ENCODE measurements around the gene SGO2. TPM values are rescaled to one million over a fixed set of nuclear protein-coding genes. Genes with fewer than 3 reads are reported as not detected.
"Not testable (repeated sequence)": the region's sequence is repeated elsewhere in the genome, so short reads cannot be mapped to it uniquely, and the experiment has no call there.

The SGO2 gene
- total and polyA plus RNA-seq, 2 donors (not counting 1 experiment from before 2014, with no cell fraction given): 0.89 to 5.3 TPM

- TF ChIP-seq, protein P1, sequence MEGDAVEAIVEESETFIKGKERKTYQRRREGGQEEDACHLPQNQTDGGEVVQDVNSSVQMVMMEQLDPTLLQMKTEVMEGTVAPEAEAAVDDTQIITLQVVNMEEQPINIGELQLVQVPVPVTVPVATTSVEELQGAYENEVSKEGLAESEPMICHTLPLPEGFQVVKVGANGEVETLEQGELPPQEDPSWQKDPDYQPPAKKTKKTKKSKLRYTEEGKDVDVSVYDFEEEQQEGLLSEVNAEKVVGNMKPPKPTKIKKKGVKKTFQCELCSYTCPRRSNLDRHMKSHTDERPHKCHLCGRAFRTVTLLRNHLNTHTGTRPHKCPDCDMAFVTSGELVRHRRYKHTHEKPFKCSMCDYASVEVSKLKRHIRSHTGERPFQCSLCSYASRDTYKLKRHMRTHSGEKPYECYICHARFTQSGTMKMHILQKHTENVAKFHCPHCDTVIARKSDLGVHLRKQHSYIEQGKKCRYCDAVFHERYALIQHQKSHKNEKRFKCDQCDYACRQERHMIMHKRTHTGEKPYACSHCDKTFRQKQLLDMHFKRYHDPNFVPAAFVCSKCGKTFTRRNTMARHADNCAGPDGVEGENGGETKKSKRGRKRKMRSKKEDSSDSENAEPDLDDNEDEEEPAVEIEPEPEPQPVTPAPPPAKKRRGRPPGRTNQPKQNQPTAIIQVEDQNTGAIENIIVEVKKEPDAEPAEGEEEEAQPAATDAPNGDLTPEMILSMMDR (IDR thresholded peaks at IDR 0.05): no peak
- TF ChIP-seq EZH2 (IDR thresholded peaks at IDR 0.05; ENCODE audit: borderline replicate concordance, insufficient read depth, low read depth, low read length, poor library complexity, severe bottlenecking): no peak
- no peaks in the 10 kb centered on the region for H3K4me1 Mint-ChIP-seq
These were observed 14.8 kb downstream of the SGO2 start for GRCh38 chr2:200540793-200541192.

DNA sequence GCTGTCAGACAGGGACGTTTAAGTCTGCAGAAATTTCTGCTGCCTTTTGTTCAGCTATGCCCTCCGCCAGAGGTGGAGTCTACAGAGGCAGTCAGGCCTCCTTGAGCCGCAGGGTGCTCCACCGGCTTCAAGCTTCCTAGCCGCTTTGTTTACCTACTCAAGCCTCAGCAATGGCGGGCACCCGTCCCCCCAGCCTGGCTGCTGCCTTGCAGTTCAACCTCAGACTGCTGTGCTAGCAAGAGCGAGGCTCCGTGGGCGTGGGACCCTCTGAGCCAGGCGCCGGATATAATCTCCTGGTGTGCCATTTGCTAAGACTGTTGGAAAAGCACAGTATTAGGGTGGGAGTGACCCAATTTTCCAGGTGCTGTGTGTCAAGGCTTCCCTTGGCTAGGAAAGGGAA, 40.6 kb downstream of the SGO2 start:
- CTCF ChIA-PET: interaction anchor here (1.8 kb wide), 1 partner anchor 15 kb away, joined by 3 read pairs; no protein-coding TSS in a partner anchor
- intact Hi-C loops (cut with micrococcal nuclease); H3K4me3 Mint-ChIP-seq: not testable (repeated sequence)

More at GRCh38 chr2:200540793-200541192, 14.8 kb downstream of the SGO2 start:
- ChIA-PET POLR2A (no interaction called here), CTCF (no interaction called here)
- DNase-seq (no peak), ATAC-seq (ENCODE audit: low read depth) (no peak)
- no peak overlapping the region for H3K4me2 ChIP-seq (replicated peaks; ENCODE audit: low read depth, low read length, poor library complexity, severe bottlenecking)
- H4K20me1 ChIP-seq (ENCODE audit: control insufficient read depth, insufficient read depth, low read length, poor library complexity, severe bottlenecking): no peaks in the 10 kb centered on the region
- H3K27me3 ChIP-seq (replicated peaks in 1 of 4; ENCODE audit: control extremely low read depth in 1 of 4, control insufficient read depth in 3 of 4, insufficient read depth in 4 of 4, low read length in 3 of 4): no peaks in the 10 kb centered on the region
- no peak overlapping the region for H2AFZ ChIP-seq (ENCODE audit: insufficient read depth, low read depth, low read length, poor library complexity, severe bottlenecking)
- intact Hi-C loops (cut with micrococcal nuclease): no loop called here
- H3K27ac ChIP-seq (ENCODE audit: low read length in 2 of 2): no peak overlapping the region
- no peak overlapping the region for H3K4me3 ChIP-seq (ENCODE audit: control extremely low read depth in 1 of 5, extremely low read depth in 1 of 5, insufficient read depth in 1 of 5, low read depth in 2 of 5, low read length in 4 of 5)
- H3K27me3 Mint-ChIP-seq: no peaks in the 10 kb centered on the region
- H3K9me3 Mint-ChIP-seq (ENCODE audit: insufficient read depth): no peaks in the 10 kb centered on the region
- peaks cover 2 to 3% of the 10 kb centered on the region in 2 experiments for H3K36me3 ChIP-seq (replicated peaks in 1 of 2; ENCODE audit: control extremely low read depth in 1 of 2, control insufficient read depth in 1 of 2, extremely low read depth in 1 of 2, insufficient read depth in 2 of 2, low read length in 1 of 2)
- H3K4me1 ChIP-seq (ENCODE audit: control insufficient read depth in 2 of 2, insufficient read depth in 2 of 2, low read length in 2 of 2): no peaks in the 10 kb centered on the region
- no peaks in the 10 kb centered on the region for H3K79me2 ChIP-seq (ENCODE audit: control insufficient read depth, insufficient read depth, low read length)
- no peak overlapping the region for H3K9ac ChIP-seq (ENCODE audit: low read length)
- H3K9me3 ChIP-seq (ENCODE audit: control extremely low read depth in 1 of 3, control insufficient read depth in 2 of 3, insufficient read depth in 1 of 3, low read length in 2 of 3): peaks cover 0 to 2% (median 0%) of the 10 kb centered on the region in 3 donors
- no peak overlapping the region for H3K4me3 Mint-ChIP-seq
- no peak overlapping the region for H3K27ac Mint-ChIP-seq

More for the DNA sequence above, 40.6 kb downstream of the SGO2 start:
- H3K4me1 Mint-ChIP-seq; H3K27ac Mint-ChIP-seq; H3K4me2 ChIP-seq (replicated peaks; ENCODE audit: low read depth, low read length, poor library complexity, severe bottlenecking); H3K27ac ChIP-seq (ENCODE audit: low read length in 2 of 2); POLR2A ChIA-PET; H2AFZ ChIP-seq (ENCODE audit: insufficient read depth, low read depth, low read length, poor library complexity, severe bottlenecking); H3K27me3 Mint-ChIP-seq; H3K4me1 ChIP-seq (ENCODE audit: control insufficient read depth in 2 of 2, insufficient read depth in 2 of 2, low read length in 2 of 2); H3K9ac ChIP-seq (ENCODE audit: low read length); H3K27me3 ChIP-seq (replicated peaks in 1 of 4; ENCODE audit: control extremely low read depth in 1 of 4, control insufficient read depth in 3 of 4, insufficient read depth in 4 of 4, low read length in 3 of 4); DNase-seq; H3K9me3 Mint-ChIP-seq (ENCODE audit: insufficient read depth); H3K4me3 ChIP-seq (ENCODE audit: control extremely low read depth in 1 of 5, extremely low read depth in 1 of 5, insufficient read depth in 1 of 5, low read depth in 2 of 5, low read length in 4 of 5); H3K36me3 ChIP-seq (replicated peaks in 1 of 2; ENCODE audit: control extremely low read depth in 1 of 2, control insufficient read depth in 1 of 2, extremely low read depth in 1 of 2, insufficient read depth in 2 of 2, low read length in 1 of 2); H3K79me2 ChIP-seq (ENCODE audit: control insufficient read depth, insufficient read depth, low read length); ATAC-seq (ENCODE audit: low read depth); H3K9me3 ChIP-seq (ENCODE audit: control extremely low read depth in 1 of 3, control insufficient read depth in 2 of 3, insufficient read depth in 1 of 3, low read length in 2 of 3); H4K20me1 ChIP-seq (ENCODE audit: control insufficient read depth, insufficient read depth, low read length, poor library complexity, severe bottlenecking): not testable (repeated sequence)
- WGBS (ENCODE audit: insufficient coverage): 94% methylated on average over 12 of the region's 12 CpGs
